ENCODE measurements around the gene MESD. TPM values are rescaled to one million over a fixed set of nuclear protein-coding genes. Genes with fewer than 3 reads are reported as not detected.

Gene MESD
- total RNA-seq, 1 experiment from 2014 or later, result 30.2 TPM

DNA sequence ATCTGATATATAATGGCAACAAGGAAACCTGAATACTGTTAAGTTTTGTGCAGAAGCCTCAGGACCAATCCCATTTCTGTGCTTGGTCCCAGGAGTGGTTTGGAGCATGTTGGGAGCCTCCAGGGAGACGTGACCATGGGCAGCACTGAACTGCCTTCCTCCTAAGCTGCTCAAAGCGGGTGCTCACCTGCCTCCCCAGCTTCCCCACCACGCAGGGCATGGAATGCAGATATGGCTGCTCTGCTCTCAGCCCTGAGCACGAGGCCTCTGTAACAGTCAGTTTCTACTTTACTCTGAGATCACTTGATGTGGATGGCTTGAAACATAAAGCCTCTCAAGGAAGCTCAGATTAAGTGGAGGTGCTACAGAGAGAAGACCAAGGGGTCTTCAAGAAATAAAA, 49.3 kb downstream of the MESD start:
- Mint-ChIP-seq H3K27me3 (ENCODE audit: insufficient read depth, unreplicated experiment) (no peaks in the 10 kb centered on the region), H3K4me3 (ENCODE audit: unreplicated experiment) (no peak overlapping the region), H3K27ac (ENCODE audit: low read depth, unreplicated experiment) (no peak overlapping the region), H3K36me3 (ENCODE audit: insufficient read depth, unreplicated experiment) (no peaks in the 10 kb centered on the region), H3K4me1 (ENCODE audit: insufficient read depth, unreplicated experiment) (no peaks in the 10 kb centered on the region), H3K9me3 (ENCODE audit: unreplicated experiment) (no peaks in the 10 kb centered on the region)
- TF ChIP-seq CTCF (IDR thresholded peaks at IDR 0.05; ENCODE audit: unreplicated experiment), result no peak
- CTCF ChIA-PET, result interaction anchor here (0.5 to 0.7 kb wide), 2 partner anchors 40 to 223 kb away, joined by 3 read pairs; no protein-coding TSS in a partner anchor
- no TSS peak for BruUV-seq (replicated peaks)
- POLR2A ChIA-PET, result interaction anchor here (0.6 to 1.0 kb wide), 3 partner anchors 15 to 51 kb away, joined by 3 read pairs; no protein-coding TSS in a partner anchor
- intact Hi-C loops (cut with micrococcal nuclease), result no loop called here
- no peak for DNase-seq (ENCODE audit: unreplicated experiment)

GRCh38 chr15:80939216-80939615, 50.4 kb downstream of the MESD start:
- no peak for DNase-seq (ENCODE audit: unreplicated experiment)
- CTCF ChIA-PET, result interaction anchor here (0.9 to 2.9 kb wide), 2 partner anchors 12 to 160 kb away, joined by 4 to 10 read pairs; partner anchors contain the start of gene CEMIP
- BruUV-seq (replicated peaks), result no TSS peak

GRCh38 chr15:80937718-80938117, 51.9 kb downstream of the MESD start:
- DNase-seq (ENCODE audit: unreplicated experiment), result no peak
- ChIA-PET CTCF (interaction anchor here (0.6 to 2.9 kb wide), 4 partner anchors 51 to 470 kb away, joined by 3 to 10 read pairs (median 3); partner anchors contain the start of gene CEMIP), POLR2A (no interaction called here)
- Mint-ChIP-seq H3K4me1 (ENCODE audit: insufficient read depth, unreplicated experiment) (peaks cover 9% of the 10 kb centered on the region), H3K4me3 (ENCODE audit: unreplicated experiment) (no peak overlapping the region), H3K36me3 (ENCODE audit: insufficient read depth, unreplicated experiment) (no peaks in the 10 kb centered on the region), H3K27ac (ENCODE audit: low read depth, unreplicated experiment) (no peak overlapping the region), H3K9me3 (ENCODE audit: unreplicated experiment) (no peaks in the 10 kb centered on the region), H3K27me3 (ENCODE audit: insufficient read depth, unreplicated experiment) (no peaks in the 10 kb centered on the region)
- no peak for TF ChIP-seq CTCF (IDR thresholded peaks at IDR 0.05; ENCODE audit: unreplicated experiment)
- intact Hi-C loops (cut with micrococcal nuclease), result no loop called here
- BruUV-seq (replicated peaks), result no TSS peak

More at GRCh38 chr15:80939216-80939615, 50.4 kb downstream of the MESD start:
- intact Hi-C loops (cut with micrococcal nuclease), result no loop called here
- Mint-ChIP-seq H3K27ac (ENCODE audit: low read depth, unreplicated experiment) (no peak overlapping the region), H3K4me1 (ENCODE audit: insufficient read depth, unreplicated experiment) (peaks cover 9% of the 10 kb centered on the region), H3K36me3 (ENCODE audit: insufficient read depth, unreplicated experiment) (no peaks in the 10 kb centered on the region), H3K4me3 (ENCODE audit: unreplicated experiment) (no peak overlapping the region), H3K27me3 (ENCODE audit: insufficient read depth, unreplicated experiment) (no peaks in the 10 kb centered on the region), H3K9me3 (ENCODE audit: unreplicated experiment) (no peaks in the 10 kb centered on the region)
- no peak for TF ChIP-seq CTCF (IDR thresholded peaks at IDR 0.05; ENCODE audit: unreplicated experiment)
- POLR2A ChIA-PET, result interaction anchor here (1.0 kb wide), 1 partner anchor 16 kb away, joined by 3 read pairs; no protein-coding TSS in a partner anchor

DNA sequence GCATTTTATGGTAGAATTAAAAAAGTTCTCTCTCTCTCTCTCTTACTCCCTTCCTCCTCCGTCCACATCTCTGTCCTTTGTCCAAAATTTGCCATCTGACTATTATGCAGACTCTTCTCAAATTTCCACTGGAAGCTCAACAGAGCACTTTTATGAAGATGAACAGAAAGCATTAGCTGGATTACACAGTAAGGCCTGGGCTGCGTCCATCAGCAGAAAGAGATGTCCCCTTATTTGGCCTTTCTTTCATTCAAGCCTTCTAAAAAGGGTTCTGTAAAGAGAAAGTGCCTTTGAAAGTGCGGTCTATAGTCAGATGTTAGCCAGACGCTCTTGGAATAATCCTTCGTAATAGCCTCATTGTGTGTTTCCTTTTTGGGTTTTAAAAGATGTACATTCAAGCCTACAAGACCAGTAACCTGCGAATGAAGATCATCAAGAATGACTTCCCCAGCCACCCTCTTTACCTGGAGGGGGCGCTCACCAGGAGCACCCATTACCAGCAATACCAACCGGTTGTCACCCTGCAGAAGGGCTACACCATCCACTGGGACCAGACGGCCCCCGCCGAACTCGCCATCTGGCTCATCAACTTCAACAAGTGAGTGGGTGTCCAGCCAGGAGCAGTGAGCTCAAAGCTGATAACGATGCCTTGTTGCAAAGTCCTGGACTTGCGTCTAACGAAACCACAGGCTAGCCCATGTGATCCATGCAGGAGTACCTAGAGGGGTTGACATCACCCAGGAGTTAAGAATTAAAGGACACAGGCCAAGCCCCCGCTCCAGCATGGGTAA, 53.1 kb downstream of the MESD start:
- POLR2A ChIA-PET, result interaction anchor here (0.7 kb wide), 1 partner anchor 117 kb away, joined by 3 read pairs; no protein-coding TSS in a partner anchor
- Mint-ChIP-seq H3K27me3 (ENCODE audit: insufficient read depth, unreplicated experiment) (no peaks in the 10 kb centered on the region), H3K27ac (ENCODE audit: low read depth, unreplicated experiment) (no peak overlapping the region), H3K36me3 (ENCODE audit: insufficient read depth, unreplicated experiment) (no peaks in the 10 kb centered on the region), H3K4me3 (ENCODE audit: unreplicated experiment) (no peak overlapping the region), H3K4me1 (ENCODE audit: insufficient read depth, unreplicated experiment) (peaks cover 9% of the 10 kb centered on the region), H3K9me3 (ENCODE audit: unreplicated experiment) (no peaks in the 10 kb centered on the region)
- BruUV-seq (replicated peaks), result no TSS peak
- CTCF ChIA-PET, result interaction anchor here (0.6 kb wide), 1 partner anchor 62 kb away, joined by 4 read pairs; no protein-coding TSS in a partner anchor
- DNase-seq (ENCODE audit: unreplicated experiment), result no peak
- no peak for TF ChIP-seq CTCF (IDR thresholded peaks at IDR 0.05; ENCODE audit: unreplicated experiment)
- intact Hi-C loops (cut with micrococcal nuclease), result no loop called here
